ENCODE results near the gene RPL22L1.
"Not testable (repeated sequence)": the region's sequence is repeated elsewhere in the genome, so short reads cannot be mapped to it uniquely, and the experiment has no call there.

RPL22L1 gene

DNA sequence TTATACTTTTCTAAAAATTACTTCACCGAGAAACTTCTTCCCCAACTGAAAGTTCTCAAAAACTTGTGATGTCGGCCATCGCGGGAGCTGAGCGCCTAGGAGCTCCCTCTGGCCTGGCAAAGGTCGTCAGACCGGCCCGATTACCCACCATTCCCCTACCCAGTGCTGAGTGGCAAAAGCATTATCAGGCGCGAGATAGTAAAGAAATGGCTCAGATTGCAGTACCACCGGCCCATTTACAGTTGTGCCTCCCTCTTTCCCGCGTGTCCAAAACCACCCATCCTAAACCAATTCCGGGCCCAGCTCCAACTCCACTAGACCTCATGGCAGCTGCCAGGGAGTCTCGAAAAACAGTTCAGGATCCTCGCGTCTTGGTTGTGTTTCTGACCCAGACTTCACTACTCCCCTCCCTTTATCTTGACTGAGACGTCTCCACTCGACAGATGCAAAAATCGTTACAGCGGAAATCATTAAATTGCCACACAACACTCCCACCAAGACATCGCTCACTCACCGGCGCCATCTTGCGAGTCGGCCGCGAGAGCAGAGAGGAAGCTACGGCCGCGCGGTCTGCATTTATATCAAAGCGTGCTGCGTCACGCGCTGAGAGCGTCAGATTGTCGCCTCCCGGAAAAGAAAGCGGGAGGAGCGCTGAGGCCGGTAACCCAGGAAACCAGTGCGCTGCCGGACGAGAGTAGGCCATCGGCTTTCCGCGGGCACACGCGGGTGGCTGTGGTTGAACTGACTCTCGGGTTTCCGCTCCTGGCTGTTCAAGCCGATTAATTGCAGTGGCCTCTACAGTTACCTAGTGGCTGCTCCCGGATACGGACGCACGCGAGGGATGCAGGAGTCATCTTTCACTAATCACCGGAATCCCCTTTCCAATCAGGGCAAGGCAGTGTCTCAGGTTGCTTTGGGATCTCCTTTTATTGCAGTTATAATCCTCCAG is at the start of gene RPL22L1:
Gene RPL22L1 (minus strand): TSS at position 551 of the 949 bp plus-strand sequence. CDS start 28 bp downstream, at position 523.
- peak; percentile 98 for DNase-seq (ENCODE audit: low spot score)

DNA sequence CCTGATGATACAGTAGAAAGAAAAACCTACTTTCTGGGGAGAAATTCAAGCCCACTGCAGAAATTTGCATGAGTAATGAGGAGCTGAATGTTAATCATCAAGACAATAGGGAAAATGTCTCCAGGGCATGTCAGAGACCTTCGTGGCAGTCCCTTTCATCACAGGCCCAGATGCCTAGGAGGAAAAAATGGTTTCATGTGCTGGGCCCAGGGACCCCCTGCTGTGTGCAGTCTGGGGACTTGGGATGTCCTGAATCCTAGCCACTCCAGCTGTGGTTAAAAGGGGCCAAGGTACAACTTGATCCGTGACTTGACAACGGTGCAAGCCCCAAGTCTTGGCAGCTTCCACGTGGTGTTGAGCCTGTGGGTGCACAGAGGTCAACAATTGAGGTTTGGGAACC is 48.7 kb upstream of the RPL22L1 start:
- no peak for DNase-seq (ENCODE audit: low spot score)

DNA sequence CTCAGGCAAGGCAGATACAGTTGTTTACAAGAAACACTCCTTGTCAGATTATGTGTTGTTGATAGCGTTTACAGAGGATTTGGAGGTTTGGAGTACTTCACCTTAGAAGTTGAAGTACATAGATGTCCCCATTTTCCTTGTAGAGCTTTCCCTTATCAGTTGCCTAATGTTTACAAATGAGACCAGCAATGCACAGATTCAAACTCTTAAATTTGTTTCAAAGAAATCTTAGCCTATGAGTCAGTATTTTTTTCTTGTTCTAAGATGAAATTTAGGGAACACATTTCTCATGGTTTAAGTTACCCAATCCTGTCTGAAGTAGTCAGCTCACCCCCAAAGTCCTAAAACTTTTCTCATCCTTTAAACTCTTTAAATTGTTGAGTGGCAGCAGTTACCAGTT is 44.7 kb upstream of the RPL22L1 start:
- no peak for DNase-seq (ENCODE audit: low spot score)

DNA sequence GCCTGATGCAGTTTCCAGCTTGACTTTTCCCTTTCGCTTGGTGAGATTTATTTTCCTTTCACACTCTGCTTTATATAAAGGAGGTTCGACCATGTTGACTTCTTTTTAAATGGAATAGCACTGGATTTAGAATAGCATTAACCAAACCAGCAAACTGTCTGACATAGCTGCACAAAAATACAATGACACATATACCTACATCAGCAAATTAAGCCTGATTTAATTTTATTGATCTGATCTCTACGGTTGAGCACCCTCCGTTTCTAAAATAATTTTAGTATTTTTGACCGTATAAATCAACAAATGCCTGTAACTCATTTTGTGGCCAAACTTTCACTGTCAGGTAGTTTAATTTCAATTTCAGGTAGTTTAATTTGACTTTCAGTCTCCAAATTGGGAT is 44.2 kb upstream of the RPL22L1 start:
- no peak for DNase-seq (ENCODE audit: low spot score)

DNA sequence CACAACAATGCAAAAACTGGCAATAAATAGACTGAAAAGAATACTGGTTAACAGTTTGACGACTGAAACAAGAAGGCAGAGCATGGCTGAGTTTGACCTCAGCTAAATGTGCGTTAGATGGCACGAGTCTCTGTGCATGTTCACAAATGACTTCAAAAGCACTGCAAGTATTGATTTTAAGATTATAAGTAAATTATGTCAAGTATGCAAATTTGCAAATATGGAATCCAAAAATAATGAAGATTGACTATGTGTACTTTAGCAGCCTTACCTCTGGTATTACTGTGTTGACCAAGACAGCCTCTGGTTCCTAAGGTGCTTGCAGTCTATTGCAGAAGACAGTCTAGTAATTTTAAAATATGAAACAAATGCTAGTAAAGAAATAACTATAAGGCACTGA is 41.1 kb upstream of the RPL22L1 start:
- no peak for DNase-seq (ENCODE audit: low spot score)

DNA sequence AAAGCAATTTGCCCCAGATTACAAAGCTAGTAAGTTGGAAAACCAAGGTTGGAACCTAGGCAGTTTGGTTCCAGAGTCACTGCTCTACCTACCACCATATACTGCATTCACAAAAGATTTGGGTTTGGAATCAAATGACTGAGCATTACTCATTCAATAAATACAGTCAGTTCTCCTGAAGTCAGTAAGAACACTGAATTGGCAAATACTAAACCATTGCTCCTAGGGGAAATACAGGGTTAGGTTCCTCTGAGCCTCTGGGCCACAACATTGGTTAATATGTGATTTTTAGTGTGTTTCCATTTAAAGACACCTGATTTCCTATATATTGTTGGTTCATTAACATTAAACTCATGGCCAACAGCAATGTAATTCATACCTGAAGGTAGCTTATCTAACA is 40.5 kb upstream of the RPL22L1 start:
- no peak for DNase-seq (ENCODE audit: low spot score)

DNA sequence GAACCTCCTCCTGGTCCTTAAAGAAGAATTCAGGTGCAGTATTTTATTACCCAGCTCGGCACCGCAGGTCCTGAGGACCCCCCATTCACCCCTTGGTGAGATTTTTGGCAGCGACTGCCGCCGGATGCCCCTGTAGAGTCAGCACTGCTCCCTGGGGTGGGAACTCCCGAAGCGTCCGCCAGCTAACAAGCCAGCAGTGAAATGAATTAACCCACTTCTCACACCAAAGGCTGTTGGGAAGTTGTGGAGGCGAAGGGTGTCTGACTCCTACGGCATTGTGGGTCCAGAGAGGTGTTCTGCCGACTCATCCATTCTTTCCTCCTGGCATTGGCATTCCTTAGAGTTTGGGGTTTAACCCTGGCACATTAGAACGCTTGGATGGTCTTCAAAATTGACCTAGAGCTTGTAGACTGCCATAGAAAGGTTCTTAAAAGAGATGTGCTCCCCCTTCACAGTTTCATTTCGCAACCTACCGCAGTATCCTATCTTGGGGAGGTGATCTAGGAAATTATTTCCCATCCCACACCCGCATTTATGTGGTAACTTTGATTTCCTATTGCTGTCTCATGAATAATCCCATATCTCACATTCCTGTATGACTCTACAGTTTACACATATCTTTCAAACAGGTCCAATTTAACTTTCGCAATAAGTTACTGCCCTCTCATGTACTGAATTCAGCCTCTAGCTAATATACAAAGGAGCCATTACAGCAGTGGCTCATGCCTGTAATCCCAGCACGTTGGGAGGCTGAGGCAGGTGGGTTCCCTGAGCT is 39.3 kb upstream of the RPL22L1 start:
- DNase-seq (ENCODE audit: low spot score): peak; percentile 92

DNA sequence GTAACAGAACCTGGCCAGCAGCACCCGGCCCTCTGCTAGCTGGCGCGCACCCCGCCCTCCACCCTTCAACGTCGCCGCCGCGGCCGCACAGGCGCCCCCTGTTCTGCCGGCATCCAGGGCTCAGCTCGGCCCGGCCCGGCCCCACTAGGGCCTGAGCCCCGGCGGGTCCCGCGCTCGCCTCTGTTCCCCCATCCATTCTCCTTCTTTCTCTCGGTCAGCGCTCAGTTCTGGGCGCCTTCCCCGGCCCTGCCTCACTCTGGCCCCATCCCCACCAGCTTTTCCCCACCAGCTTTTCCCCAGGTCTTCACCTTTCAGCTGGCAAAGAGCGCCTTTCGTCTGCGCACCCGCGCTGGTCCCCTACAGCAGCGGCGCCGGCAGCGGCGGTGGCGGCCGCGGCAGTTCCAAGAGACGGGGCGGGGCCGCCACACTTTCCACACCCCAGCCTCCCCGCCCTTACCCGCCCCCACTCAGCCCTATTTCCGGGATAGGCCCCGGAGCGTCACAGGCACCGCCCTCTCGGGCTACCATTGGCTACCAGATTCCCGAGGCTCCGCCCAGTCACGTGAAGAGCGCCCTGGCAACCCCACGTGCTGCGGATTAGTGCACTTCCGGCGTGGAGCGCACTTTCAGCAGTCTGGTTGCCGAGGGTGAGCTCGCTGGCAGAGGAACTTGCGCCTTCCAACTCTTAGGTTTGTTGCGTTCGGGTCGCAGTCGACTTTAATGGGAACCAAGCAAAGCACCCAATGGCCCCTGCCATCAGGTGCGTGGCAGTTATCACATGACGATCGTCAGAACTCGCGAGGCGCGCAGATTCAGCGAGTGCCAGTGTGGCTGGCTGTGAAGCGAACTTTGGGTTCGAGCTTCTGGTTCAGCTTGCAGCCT is 38.5 kb upstream of the RPL22L1 start, which contains the start of gene EIF5A2:
Gene EIF5A2 (minus strand): TSS at position 403 of the 882 bp plus-strand sequence. CDS start 831 bp downstream, outside the sequence.
- peak; percentile 97 for DNase-seq (ENCODE audit: low spot score)

DNA sequence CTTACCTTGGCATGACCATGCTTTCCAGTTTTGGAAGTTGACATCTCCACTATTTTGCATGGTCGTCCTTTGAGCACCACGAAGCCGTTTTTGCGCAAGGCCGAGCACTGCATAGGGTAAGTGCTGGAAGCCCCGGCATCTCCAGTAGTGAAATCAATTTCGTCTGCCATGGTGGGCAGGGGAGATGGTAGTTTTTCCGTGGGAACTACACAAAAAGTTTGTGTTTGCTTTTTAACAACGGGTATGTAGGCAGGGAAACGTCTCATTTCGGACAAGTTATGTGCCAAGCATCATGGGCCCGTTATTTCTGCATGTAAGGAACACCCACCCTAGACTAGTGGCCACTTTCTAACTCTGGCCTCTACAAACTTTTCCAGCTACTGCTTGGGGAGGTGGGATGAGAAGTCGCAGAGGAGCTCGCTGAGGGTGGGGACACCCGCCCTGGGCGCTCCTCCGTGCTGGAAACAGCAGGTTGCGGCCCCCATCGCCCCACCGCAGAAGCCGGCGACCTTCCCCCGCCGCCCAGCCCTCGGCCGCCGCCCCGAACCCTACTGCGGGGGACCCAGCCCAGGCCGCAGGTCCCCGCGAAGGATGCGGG is 37.7 kb upstream of the RPL22L1 start:
- DNase-seq (ENCODE audit: low spot score): peak; percentile 45

DNA sequence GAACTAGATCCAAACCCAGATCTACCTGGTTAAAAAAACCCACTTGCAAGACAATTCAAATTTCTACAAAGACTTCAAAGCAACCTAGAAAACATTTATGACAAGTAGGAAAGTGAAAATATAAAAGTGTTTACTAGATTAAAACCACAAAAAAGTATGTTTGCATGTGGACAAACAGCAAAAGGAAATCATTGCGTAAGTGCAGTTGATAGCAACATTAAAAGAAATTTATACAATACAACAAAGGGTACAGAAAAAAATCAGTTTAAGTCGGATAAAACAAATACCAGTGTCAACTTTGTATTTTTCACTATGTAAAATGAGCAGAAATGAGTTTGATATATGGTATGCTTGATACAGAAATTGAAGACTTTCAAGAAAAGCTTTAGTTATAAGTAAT is 35.9 kb upstream of the RPL22L1 start:
- peak; percentile 11 for DNase-seq (ENCODE audit: low spot score)

DNA sequence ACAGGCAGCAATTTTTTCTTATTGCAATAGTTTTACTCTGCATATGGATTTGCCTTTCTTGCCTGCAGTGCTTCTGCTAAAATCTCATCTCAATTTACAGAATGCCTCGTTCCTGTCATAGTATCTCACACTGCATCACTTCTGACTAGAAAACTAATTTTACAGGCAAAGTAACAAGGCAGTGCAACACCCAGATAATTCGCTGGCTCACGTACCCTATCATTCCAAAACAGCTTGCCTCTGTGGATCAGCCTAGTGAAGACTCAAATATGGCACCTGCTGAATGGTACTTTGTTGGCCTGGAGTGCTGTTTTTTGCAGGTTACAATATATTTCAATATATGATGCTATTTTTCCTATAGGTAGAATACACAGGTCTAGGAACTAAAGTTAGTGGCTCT is 33.1 kb upstream of the RPL22L1 start:
- no peak for DNase-seq (ENCODE audit: low spot score)

DNA sequence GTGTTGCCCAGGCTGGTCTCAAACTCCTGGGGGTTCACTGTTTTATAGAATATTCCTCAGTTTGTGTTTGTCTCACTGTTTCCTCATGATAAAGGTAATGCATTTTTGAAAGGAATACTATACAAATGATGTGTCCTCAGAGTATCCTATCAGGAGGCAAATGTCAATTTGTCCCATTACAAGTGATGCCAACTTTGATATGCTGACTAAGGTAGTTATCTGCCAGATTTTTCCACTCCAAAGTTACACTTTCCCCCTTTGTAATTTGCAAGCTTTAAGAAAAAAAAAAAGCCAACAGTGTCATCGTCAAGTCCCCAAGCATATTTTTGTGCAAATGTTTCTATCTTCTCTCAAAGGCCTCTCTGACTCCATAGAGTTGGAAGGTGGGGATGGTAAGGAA is 29.5 kb upstream of the RPL22L1 start:
- DNase-seq (ENCODE audit: low spot score): no peak

DNA sequence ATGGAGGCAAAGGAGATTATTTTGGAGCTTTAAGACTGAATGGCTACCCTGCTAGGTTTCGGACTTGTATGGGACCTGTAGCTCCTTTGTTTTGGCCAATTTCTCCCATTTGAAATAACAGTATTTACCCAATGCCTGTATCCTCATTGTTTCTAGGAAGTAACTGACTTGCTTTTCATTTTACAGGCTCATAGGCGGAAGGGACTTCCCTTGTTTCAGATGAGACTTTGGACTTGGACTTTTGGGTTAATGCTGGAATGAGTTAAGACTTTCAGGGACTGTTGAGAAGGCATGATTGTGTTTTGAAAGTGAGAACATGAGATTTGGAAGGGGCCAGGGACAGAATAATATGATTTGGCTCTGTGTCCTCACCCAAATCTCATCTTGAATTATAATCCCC is 28.0 kb upstream of the RPL22L1 start:
- DNase-seq (ENCODE audit: low spot score): no peak

DNA sequence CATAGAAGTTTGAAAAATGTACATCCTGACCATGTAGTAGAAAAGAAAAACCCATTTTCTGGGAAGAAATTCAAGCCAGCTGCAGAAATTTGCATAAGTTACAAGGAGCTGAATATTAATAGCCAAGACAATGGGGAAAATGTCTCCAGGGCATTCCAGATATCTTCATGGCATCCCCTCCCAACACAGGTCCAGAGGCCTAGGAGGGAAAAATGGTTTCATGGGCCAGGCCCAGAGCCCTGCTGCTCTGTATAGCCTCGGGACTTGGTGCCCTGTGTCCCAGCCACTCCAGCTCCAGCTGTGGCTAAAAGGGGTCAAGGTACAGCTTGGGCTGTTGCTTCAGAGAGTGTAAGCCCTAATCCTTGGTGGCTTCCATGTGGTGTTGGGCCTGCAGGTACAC is 27.2 kb upstream of the RPL22L1 start:
- DNase-seq (ENCODE audit: low spot score): not testable (repeated sequence)

DNA sequence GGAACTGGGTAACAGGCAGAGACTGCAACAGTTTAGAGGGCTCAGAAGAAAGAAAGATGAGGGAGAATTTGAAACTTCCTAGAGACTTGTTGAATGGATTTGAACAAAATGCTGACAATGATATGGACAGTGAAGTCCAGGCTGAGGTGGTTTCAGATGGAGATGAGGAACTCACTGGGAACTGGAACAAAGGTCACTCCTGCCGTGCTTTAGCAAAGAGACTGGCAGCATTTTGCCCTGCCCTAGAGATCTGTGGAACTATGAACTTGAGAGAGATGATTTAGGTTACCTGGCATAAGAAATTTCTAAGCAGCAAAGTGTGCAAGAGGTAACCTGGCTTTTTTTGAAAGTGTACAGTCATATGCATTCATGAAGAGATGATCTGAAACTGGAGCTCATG is 26.8 kb upstream of the RPL22L1 start:
- no peak for DNase-seq (ENCODE audit: low spot score)

DNA sequence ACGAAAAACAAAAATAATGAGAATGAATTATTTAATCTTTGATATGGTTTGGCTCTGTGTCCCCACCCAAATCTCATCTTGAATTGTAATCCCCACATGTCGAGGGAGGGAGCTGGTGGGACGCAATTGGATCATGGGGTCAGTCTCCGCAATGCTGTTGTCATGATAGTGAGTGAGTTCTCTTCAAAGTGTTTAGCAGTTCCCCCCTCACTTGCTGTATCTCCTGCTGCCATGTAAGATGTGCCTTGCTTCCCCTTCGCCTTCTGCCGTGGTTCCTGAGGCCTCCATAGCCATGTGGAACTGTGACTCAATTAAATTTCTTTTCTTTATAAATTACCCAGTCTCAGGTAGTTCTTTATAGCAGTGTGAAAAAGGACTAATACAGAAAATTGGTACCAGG is 26.3 kb upstream of the RPL22L1 start:
- not testable (repeated sequence) for DNase-seq (ENCODE audit: low spot score)

DNA sequence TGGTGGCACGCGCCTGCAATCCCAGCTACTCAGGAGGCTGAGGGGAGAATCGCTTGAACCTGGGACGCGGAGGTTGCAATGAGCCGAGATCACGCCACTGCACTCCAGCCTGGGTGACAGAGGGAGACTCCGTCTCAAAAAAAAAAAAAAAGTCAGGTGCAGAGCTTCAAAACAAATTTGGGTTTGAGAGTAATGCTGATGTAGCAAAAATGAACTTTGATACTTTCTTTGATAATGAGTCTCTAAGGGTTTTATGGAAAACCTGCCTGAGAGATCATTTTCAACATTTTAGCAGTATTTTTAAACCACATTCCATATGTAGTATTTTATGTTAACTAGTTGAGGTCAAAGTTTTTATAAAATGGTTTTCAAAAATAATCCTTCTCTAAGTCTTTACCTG is 23.9 kb upstream of the RPL22L1 start:
- no peak for DNase-seq (ENCODE audit: low spot score)

DNA sequence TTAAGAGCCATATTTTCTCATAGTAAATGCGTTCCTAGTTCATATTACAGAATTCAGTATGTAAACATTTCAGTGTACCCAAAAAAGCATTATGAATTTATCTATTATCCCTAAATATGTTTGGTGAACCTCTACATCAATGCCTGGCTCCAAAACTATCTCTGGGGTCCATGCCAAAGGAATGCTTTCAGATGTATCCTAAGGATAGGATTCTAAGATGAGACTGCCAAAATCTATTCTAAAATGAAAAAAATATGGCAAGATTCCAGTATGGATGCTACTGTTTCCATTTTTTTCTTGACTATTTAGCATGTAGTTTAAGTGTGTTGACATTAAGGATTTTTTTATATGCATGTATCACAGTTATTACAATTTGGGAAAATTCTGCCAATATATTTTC is 19.6 kb upstream of the RPL22L1 start:
- DNase-seq (ENCODE audit: low spot score): no peak

DNA sequence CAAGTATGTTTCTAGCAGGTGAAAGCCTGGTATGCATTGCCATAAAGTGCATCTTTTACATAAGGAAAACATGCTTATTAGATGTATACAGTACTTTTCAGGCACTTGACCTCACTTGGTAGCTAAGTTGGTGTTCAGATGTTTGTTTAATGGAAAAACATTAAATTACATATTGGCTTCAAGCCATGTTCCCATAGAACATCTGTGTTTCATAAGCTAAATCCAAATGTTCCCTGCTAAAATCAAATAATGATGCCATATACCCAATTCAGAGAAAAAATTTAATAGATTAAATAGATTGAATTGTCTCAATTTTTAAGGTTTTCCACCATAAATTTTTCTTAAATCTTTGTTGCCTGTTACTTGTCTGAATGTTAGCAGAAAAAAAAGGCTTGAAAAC is 19.1 kb upstream of the RPL22L1 start:
- DNase-seq (ENCODE audit: low spot score): no peak

DNA sequence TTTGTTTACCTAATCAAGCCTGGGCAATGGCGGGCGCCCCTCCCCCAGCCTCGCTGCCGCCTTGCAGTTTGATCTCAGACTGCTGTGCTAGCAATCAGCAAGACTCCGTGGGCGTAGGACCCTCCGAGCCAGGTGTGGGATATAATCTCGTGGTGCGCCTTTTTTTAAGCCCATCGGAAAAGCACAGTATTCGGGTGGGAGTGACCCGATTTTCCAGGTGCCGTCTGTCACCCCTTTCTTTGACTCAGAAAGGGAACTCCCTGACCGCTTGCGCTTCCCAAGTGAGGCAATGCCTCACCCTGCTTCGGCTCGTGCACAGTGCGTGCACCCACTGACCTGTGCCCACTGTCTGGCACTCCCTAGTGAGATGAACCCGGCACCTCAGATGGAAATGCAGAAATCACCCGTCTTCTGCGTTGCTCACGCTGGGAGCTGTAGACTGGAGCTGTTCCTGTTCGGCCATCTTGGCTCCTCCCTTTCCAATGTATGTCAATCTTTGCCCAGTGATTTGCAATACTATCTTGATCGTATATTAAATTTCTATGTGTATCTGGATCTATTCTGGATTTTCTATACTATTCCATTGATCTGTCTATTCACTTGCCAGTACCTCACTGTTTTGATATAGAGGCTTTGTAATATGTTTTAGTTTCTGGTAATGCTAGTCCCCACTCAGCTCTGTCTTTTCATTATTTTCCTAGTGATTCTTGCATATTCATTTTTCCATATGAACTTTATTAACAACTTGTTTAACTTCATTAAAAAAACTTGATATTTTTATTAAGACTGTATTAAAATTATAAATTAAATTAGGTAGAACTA is 14.3 kb upstream of the RPL22L1 start:
- DNase-seq (ENCODE audit: low spot score): not testable (repeated sequence)

DNA sequence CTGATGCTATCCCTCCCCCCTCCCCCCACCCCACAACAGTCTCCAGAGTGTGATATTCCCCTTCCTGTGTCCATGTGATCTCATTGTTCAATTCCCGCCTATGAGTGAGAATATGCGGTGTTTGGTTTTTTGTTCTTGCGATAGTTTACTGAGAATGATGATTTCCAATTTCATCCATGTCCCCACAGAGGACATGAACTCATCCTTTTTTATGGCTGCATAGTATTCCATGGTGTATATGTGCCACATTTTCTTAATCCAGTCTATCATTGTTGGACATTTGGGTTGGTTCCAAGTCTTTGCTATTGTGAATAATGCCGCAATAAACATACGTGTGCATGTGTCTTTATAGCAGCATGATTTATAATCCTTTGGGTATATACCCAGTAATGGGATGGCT is 8.7 kb upstream of the RPL22L1 start:
- not testable (repeated sequence) for DNase-seq (ENCODE audit: low spot score)

Measured in SW480 (cell line).